H1 (cell line): ENCODE results near the gene LRP8. TPM values are rescaled to one million over a fixed set of nuclear protein-coding genes. Genes with fewer than 3 reads are reported as not detected.

Experiments used
- CTCF ChIA-PET: fragments of 300-600 bp; sonication (Branson Sonifier 250); formaldehyde crosslinking; loops from one replicate; lab custom pipeline; 2021; ENCODE audit not compliant: partially characterized antibody; lab: Charles Lee
- POLR2A ChIA-PET: fragments of 300-600 bp; sonication (Branson Sonifier 250); formaldehyde crosslinking; loops from one replicate; lab custom pipeline; 2021; ENCODE audit warnings: inconsistent platforms; ENCODE audit not compliant: partially characterized antibody; lab: Charles Lee
- DNase-seq, 2 experiments: peaks; one replicate each; pipeline versions ENCODE4 v3.0.0 to v3.0.0-alpha.2; 2010 to 2022; ENCODE audit warnings: low spot score in 2 of 2, low read depth in 1 of 2, mixed read lengths in 1 of 2
- FAIRE-seq: peaks from 2 replicates; lab custom pipeline; 2011; peaks lifted over from hg19 to GRCh38; lab: Jason Lieb, UNC
- H2AFZ ChIP-seq: 2 replicates; pipeline ENCODE4 v1.8.1; 2012; ENCODE audit warnings: low read length, inconsistent platforms
- H2AK5ac ChIP-seq: 2 replicates; pipeline ENCODE4 v1.6.1; 2013; ENCODE audit warnings: low read depth, low read length
- H2BK120ac ChIP-seq: replicated peaks from 2 replicates; pipeline ENCODE3; 2013; ENCODE audit warnings: low read depth, low read length, inconsistent platforms
- H2BK12ac ChIP-seq: 2 replicates; pipeline ENCODE4 v1.6.1; 2013; ENCODE audit warnings: low read depth, low read length
- H2BK15ac ChIP-seq: 2 replicates; pipeline ENCODE4 v1.6.1; 2013; ENCODE audit warnings: low read length
- H2BK20ac ChIP-seq: 2 replicates; pipeline ENCODE4 v1.6.1; 2013; ENCODE audit warnings: low read length
- H2BK5ac ChIP-seq: 2 replicates; pipeline ENCODE4 v1.6.1; 2013; ENCODE audit warnings: low read depth, low read length
- H3K14ac ChIP-seq: 2 replicates; pipeline ENCODE4 v1.6.1; 2013; ENCODE audit warnings: inconsistent platforms; ENCODE audit not compliant: insufficient read length
- H3K18ac ChIP-seq: 2 replicates; pipeline ENCODE4 v1.6.1; 2013; ENCODE audit warnings: low read length; ENCODE audit errors: extremely low read depth
- H3K23ac ChIP-seq: 2 replicates; pipeline ENCODE4 v1.6.1; 2013; ENCODE audit warnings: inconsistent platforms; ENCODE audit not compliant: insufficient read length
- H3K23me2 ChIP-seq: 2 replicates; pipeline ENCODE4 v1.6.1; 2013; ENCODE audit warnings: low read depth, low read length
- H3K27ac ChIP-seq: 2 replicates; pipeline ENCODE4 v1.6.1; 2011; ENCODE audit warnings: low read depth, low read length, inconsistent platforms
- H3K27me3 ChIP-seq, 4 experiments: replicated peaks in 1 of 4; 1 replicate in 1 of 4; 2 replicates in 3 of 4; pipeline versions ENCODE4 v1.6.1 to v1.8.1; 2011 to 2013; ENCODE audit warnings: low read length in 3 of 4, mild to moderate bottlenecking in 3 of 4, inconsistent platforms in 2 of 4, mixed read lengths in 2 of 4, moderate library complexity in 1 of 4; ENCODE audit not compliant: control insufficient read depth in 3 of 4, insufficient read depth in 3 of 4; ENCODE audit errors: extremely low read depth in 1 of 4
- H3K36me3 ChIP-seq, 4 experiments: 2 replicates each; pipeline versions ENCODE4 v1.6.1 to v1.8.1; 2011 to 2013; ENCODE audit warnings: mild to moderate bottlenecking in 4 of 4, low read length in 3 of 4, moderate library complexity in 2 of 4, control low read depth in 1 of 4, inconsistent platforms in 1 of 4; ENCODE audit not compliant: insufficient read depth in 4 of 4, control insufficient read depth in 2 of 4
- H3K4ac ChIP-seq: replicated peaks from 2 replicates; pipeline ENCODE3; 2013; ENCODE audit warnings: low read length, low read depth, mixed read lengths, inconsistent platforms; ENCODE audit not compliant: insufficient read length
- H3K4me1 ChIP-seq, 4 experiments: replicated peaks in 1 of 4; 1 replicate in 1 of 4; 2 replicates in 3 of 4; pipeline versions ENCODE4 v1.6.1 to v1.8.1; 2011 to 2013; ENCODE audit warnings: low read length in 3 of 4, inconsistent platforms in 2 of 4, mixed read lengths in 1 of 4; ENCODE audit not compliant: insufficient read depth in 4 of 4, control insufficient read depth in 3 of 4
- H3K4me2 ChIP-seq, 2 experiments: 2 replicates each; pipeline versions ENCODE4 v1.6.1 to v1.8.1; 2011 to 2013; ENCODE audit warnings: low read depth in 2 of 2, low read length in 2 of 2, control low read depth in 1 of 2, inconsistent platforms in 1 of 2, mild to moderate bottlenecking in 1 of 2; ENCODE audit not compliant: insufficient read depth in 1 of 2
- H3K4me3 ChIP-seq, 4 experiments: fragments of 200-600, 300-600 bp in 1 of 4; sonication (generic), shearing (Covaris generic), sonication (Bioruptor Twin) in 1 of 4; 2 replicates each; pipeline versions ENCODE4 v1.5.1 to v1.8.1; 2011 to 2016; ENCODE audit warnings: low read length in 4 of 4, low read depth in 3 of 4, control low read depth in 2 of 4, inconsistent platforms in 2 of 4, mild to moderate bottlenecking in 2 of 4, mixed read lengths in 1 of 4, moderate library complexity in 1 of 4; ENCODE audit not compliant: insufficient read depth in 2 of 4; ENCODE audit errors: extremely low read depth in 1 of 4
- H3K56ac ChIP-seq: replicated peaks from 2 replicates; pipeline ENCODE3; 2013; ENCODE audit warnings: low read depth, mild to moderate bottlenecking, mixed read lengths, low read length, inconsistent platforms; ENCODE audit not compliant: insufficient read length
- H3K79me1 ChIP-seq: 2 replicates; pipeline ENCODE4 v1.6.1; 2013; ENCODE audit warnings: low read depth, low read length, control low read depth
- H3K79me2 ChIP-seq, 2 experiments: 2 replicates each; pipeline versions ENCODE4 v1.6.1 to v1.8.1; 2012 to 2013; ENCODE audit warnings: low read length in 2 of 2, mild to moderate bottlenecking in 2 of 2, inconsistent platforms in 1 of 2; ENCODE audit not compliant: insufficient read depth in 2 of 2, control insufficient read depth in 1 of 2
- H3K9ac ChIP-seq, 4 experiments: replicated peaks in 1 of 4; 1 replicate in 1 of 4; 2 replicates in 3 of 4; pipeline versions ENCODE4 v1.6.1 to v1.8.1; 2011 to 2013; ENCODE audit warnings: low read depth in 3 of 4, low read length in 3 of 4, control low read depth in 2 of 4, mild to moderate bottlenecking in 2 of 4, moderate library complexity in 2 of 4, inconsistent platforms in 1 of 4; ENCODE audit errors: extremely low read depth in 1 of 4
- H3K9me3 ChIP-seq, 2 experiments: 2 replicates each; pipeline versions ENCODE4 v1.6.1 to v1.8.1; 2012 to 2013; ENCODE audit warnings: mild to moderate bottlenecking in 2 of 2, moderate library complexity in 2 of 2, control low read depth in 1 of 2, inconsistent platforms in 1 of 2, low read depth in 1 of 2, low read length in 1 of 2, mixed read lengths in 1 of 2; ENCODE audit not compliant: insufficient read depth in 2 of 2
- H4K20me1 ChIP-seq, 2 experiments: replicated peaks in 1 of 2; 2 replicates each; pipeline versions ENCODE3 to v1.8.1; 2011 to 2013; ENCODE audit warnings: inconsistent platforms in 2 of 2, low read length in 2 of 2, mild to moderate bottlenecking in 1 of 2; ENCODE audit not compliant: insufficient read depth in 2 of 2, control insufficient read depth in 1 of 2
- H4K5ac ChIP-seq: 2 replicates; pipeline ENCODE4 v1.6.1; 2013; ENCODE audit warnings: low read length, low read depth, mixed read lengths, inconsistent platforms; ENCODE audit not compliant: insufficient read length
- H4K8ac ChIP-seq: 2 replicates; pipeline ENCODE4 v1.8.0; 2013; ENCODE audit warnings: mild to moderate bottlenecking, moderate library complexity, low read length, inconsistent platforms; ENCODE audit not compliant: insufficient read depth; ENCODE audit errors: extremely low read depth
- H4K91ac ChIP-seq: replicated peaks from 2 replicates; pipeline ENCODE3; 2013; ENCODE audit warnings: low read length, mixed read lengths, inconsistent platforms; ENCODE audit not compliant: insufficient read length
- BRCA1 ChIP-seq: IDR thresholded peaks from 2 replicates; pipeline ENCODE4 v1.6.1; 2012; ENCODE audit warnings: low read depth, low read length, improper control_type of control experiment
- CHD2 ChIP-seq: IDR thresholded peaks from 2 replicates; pipeline ENCODE4 v1.6.1; 2012; ENCODE audit warnings: low read length, improper control_type of control experiment
- FOSL1 ChIP-seq: IDR thresholded peaks from 2 replicates; pipeline ENCODE4 v1.6.1; 2011; ENCODE audit warnings: mild to moderate bottlenecking, low read depth, low read length, moderate library complexity; ENCODE audit not compliant: insufficient read depth
- JUN ChIP-seq: IDR thresholded peaks from 2 replicates; pipeline ENCODE4 v1.6.1; 2011; ENCODE audit warnings: low read depth, mild to moderate bottlenecking, improper control_type of control experiment, low read length
- KDM4A ChIP-seq: IDR thresholded peaks from one replicate; pipeline ENCODE4 v1.7.1; 2012; ENCODE audit warnings: low read depth, mild to moderate bottlenecking, moderate library complexity, low read length, inconsistent platforms; ENCODE audit not compliant: severe bottlenecking
- POU5F1 ChIP-seq: IDR thresholded peaks from 2 replicates; pipeline ENCODE4 v1.6.1; 2011; ENCODE audit warnings: low read depth, mild to moderate bottlenecking, low read length, moderate library complexity
- SIRT6 ChIP-seq: IDR thresholded peaks from one replicate; pipeline ENCODE4 v1.7.1; 2012; ENCODE audit warnings: low read length, inconsistent platforms
- TAF7 ChIP-seq: optimal IDR thresholded peaks from 2 replicates; pipeline ENCODE3; 2011; ENCODE audit warnings: low read depth, mild to moderate bottlenecking, inconsistent platforms, low read length, moderate library complexity, borderline replicate concordance
- TEAD4 ChIP-seq: IDR thresholded peaks from 2 replicates; pipeline ENCODE4 v1.6.1; 2012; ENCODE audit warnings: low read depth, low read length, inconsistent platforms, mixed read lengths
- YY1 ChIP-seq: IDR thresholded peaks from 2 replicates; pipeline ENCODE4 v1.6.1; 2011; ENCODE audit warnings: low read depth, mild to moderate bottlenecking, low read length
- WGBS, 2 experiments: shearing (Covaris generic) in 1 of 2; methylation state at CpG; one replicate each; pipeline versions ENCODE4 v1.1.6 to v1.1.7; 2013 to 2015; ENCODE audit warnings: low lambda C conversion rate in 2 of 2, mixed read lengths in 2 of 2, inconsistent platforms in 1 of 2, low coverage in 1 of 2, missing lambda C conversion rate in 1 of 2; ENCODE audit not compliant: insufficient replicate concordance in 2 of 2, insufficient coverage in 1 of 2, insufficient read length in 1 of 2; ENCODE audit errors: extremely low coverage in 1 of 2, missing lambda C conversion rate in 1 of 2; 5-methylcytosine and 5-hydroxymethylcytosine counted together
- polyA plus RNA-seq, 7 experiments: library from polyadenylated mRNA; depleted of rRNA in 3 of 7; stranded (reverse) in 5 of 7; unstranded in 2 of 7; fragments of >200 nt in 5 of 7; fragments of 200-250 nt in 2 of 7; gene quantifications; 1 replicate in 5 of 7; 2 replicates in 1 of 7; 4 replicates in 1 of 7; pipeline versions ENCODE4 v1.2.1 to v1.2.3, GENCODE V29; 2011 to 2013; ENCODE audit warnings: missing spikeins in 2 of 7, mixed read lengths in 2 of 7
- total RNA-seq: library from RNA; stranded (reverse); fragmentation: NEBNext Ultra II Directional; extraction: Animal tissue kit (Norgen Biotek cat#: 25700); gene quantifications from 2 replicates; pipeline ENCODE4 v1.2.1, GENCODE V29; 2021
- TF ChIP-seq, protein P1 (sequence below): IDR thresholded peaks from 2 replicates; pipeline ENCODE4 v1.6.1; 2012; ENCODE audit warnings: inconsistent platforms
- TF ChIP-seq, protein P2 (sequence below): IDR thresholded peaks from 2 replicates; pipeline ENCODE4 v1.6.1; 2012; ENCODE audit warnings: inconsistent platforms

Gene LRP8
- total and polyA plus RNA-seq, 2 of the 8 experiments (the other 6 are each of a cell fraction or from before 2014, with no cell fraction given): 63.2 to 66.4 TPM

DNA sequence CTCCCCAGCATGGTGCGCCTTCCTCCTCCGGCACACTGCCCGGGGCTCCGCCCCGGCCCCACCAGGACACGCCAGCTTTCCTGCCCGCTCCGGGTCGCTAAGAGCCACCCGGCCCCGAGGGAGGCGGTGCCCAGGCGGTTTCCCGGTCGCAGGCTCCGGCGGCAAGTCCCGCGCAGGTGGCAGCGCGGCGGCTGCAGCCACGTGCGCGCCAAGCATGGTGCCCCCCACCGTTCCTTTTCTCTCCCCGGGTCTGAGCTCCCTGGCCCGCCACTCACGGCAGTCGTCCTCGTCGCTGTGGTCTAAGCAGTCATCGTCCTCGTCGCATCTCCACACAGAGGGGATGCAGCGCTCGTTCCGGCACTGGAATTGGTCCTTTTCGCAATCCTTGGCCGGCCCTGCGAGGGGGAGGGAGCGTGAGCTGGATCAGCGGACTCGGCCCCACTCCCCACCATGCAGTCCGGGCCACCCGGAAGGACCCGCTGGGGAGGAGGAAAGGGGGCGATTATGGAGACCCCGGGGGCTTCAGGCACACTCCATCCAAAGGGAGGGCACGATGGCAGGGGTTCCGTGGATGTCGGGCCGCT is 1.2 kb downstream of the LRP8 start:
- peaks cover 23% of the 10 kb centered on the region for H3K79me1 ChIP-seq
- peak overlapping the region; percentile 60; the same call in 1 of the 2 replicates for H2BK12ac ChIP-seq
- H3K23me2 ChIP-seq: peaks cover 16% of the 10 kb centered on the region
- H3K79me2 ChIP-seq: peaks cover 13 to 40% of the 10 kb centered on the region in 2 experiments
- H3K4ac ChIP-seq: peak overlapping the region; percentile 95
- peak overlapping the region; percentile 93 for H4K5ac ChIP-seq
- H3K9ac ChIP-seq: peak overlapping the region; percentile 78 to 82 (median 80)
- peak overlapping the region; percentile 99 for H3K18ac ChIP-seq
- peak overlapping the region; percentile 98 for H3K56ac ChIP-seq
- H3K27ac ChIP-seq: peak overlapping the region; percentile 78; the same call in 1 of the 2 replicates
- no peak for FAIRE-seq
- peak overlapping the region; percentile 80; the same call in 1 of the 2 replicates for H2BK20ac ChIP-seq
- H4K8ac ChIP-seq: peak overlapping the region; percentile 92
- peak overlapping the region; percentile 56; the same call in 1 of the 2 replicates for H2AK5ac ChIP-seq
- H3K4me1 ChIP-seq: peaks cover 4 to 15% (median 9%) of the 10 kb centered on the region in 4 experiments
- no peak overlapping the region for H3K23ac ChIP-seq
- H2BK120ac ChIP-seq: peak overlapping the region; percentile 94
- peak overlapping the region; percentile 74 to 85 (median 80) for H3K4me3 ChIP-seq
- H2BK15ac ChIP-seq: peak overlapping the region; percentile 88; the same call in 1 of the 2 replicates
- ChIA-PET CTCF (interaction anchor here (0.5 to 2.5 kb wide), 7 partner anchors 11 to 122 kb away, joined by 3 to 12 read pairs (median 3); no protein-coding TSS in a partner anchor), POLR2A (interaction anchor here (0.9 to 2.1 kb wide), 18 partner anchors 8 to 277 kb away, joined by 3 to 15 read pairs (median 4); partner anchors contain the start of gene MAGOH)
- no peak for DNase-seq
- H3K4me2 ChIP-seq: peak overlapping the region; percentile 91 to 95
- no peaks in the 10 kb centered on the region for H3K27me3 ChIP-seq
- H2AFZ ChIP-seq: no peak overlapping the region
- H2BK5ac ChIP-seq: peak overlapping the region; percentile 99
- H3K36me3 ChIP-seq: peaks cover 12 to 33% (median 16%) of the 10 kb centered on the region in 4 experiments; a peak in 7 of 8 replicates
- H4K91ac ChIP-seq: peak overlapping the region; percentile 99
- H4K20me1 ChIP-seq: peaks cover 9 to 19% of the 10 kb centered on the region in 2 experiments
- 1% methylated on average over 29 of the region's 53 CpGs; no CpG with 5 or more reads in 1 of the 2 experiments for WGBS, 2 experiments
- peak overlapping the region; percentile 84 for H3K14ac ChIP-seq
- H3K9me3 ChIP-seq: no peaks in the 10 kb centered on the region
- TF ChIP-seq FOSL1: no peak
- TF ChIP-seq CHD2: no peak
- TF ChIP-seq, protein P1, sequence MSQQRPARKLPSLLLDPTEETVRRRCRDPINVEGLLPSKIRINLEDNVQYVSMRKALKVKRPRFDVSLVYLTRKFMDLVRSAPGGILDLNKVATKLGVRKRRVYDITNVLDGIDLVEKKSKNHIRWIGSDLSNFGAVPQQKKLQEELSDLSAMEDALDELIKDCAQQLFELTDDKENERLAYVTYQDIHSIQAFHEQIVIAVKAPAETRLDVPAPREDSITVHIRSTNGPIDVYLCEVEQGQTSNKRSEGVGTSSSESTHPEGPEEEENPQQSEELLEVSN: peak; percentile 62; the same call in 1 of the 2 replicates
- no peak for TF ChIP-seq POU5F1
- no peak for TF ChIP-seq BRCA1
- no peak for TF ChIP-seq SIRT6
- peak; percentile 72 for TF ChIP-seq KDM4A
- TF ChIP-seq JUN: no peak
- no peak; the same call in 1 of the 2 replicates for TF ChIP-seq TEAD4
- TF ChIP-seq, protein P2, sequence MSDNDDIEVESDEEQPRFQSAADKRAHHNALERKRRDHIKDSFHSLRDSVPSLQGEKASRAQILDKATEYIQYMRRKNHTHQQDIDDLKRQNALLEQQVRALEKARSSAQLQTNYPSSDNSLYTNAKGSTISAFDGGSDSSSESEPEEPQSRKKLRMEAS: peak; percentile 93
- TF ChIP-seq YY1: no peak
- no peak for TF ChIP-seq TAF7
